UCSD-AML1 (cell line): Measurements from ENCODE around the gene LYPD6.

Experiments
- DNase-seq: peaks from one replicate; lab custom pipeline; 2025; ENCODE audit not compliant: unreplicated experiment; lab: John Stamatoyannopoulos, UW

The LYPD6 gene

DNA sequence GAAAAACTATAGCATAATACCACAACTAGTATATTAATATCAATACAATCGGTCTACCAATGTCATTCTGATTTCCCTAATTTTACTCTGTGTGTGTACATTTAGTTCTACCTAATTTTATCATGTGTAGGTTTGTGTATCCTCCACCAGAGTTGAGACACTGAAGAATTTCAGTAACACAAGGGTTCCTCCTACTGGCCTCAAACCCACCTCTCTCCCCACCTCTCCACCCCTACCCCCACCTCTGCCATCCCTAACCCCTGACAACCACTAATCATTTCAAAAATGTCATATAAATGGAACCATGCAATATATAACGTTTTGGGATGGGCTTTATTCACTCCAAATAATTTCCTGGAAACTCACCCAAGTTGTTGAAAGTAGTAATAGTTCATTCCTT is 117.9 kb downstream of the LYPD6 start:
- DNase-seq, result no peak

DNA sequence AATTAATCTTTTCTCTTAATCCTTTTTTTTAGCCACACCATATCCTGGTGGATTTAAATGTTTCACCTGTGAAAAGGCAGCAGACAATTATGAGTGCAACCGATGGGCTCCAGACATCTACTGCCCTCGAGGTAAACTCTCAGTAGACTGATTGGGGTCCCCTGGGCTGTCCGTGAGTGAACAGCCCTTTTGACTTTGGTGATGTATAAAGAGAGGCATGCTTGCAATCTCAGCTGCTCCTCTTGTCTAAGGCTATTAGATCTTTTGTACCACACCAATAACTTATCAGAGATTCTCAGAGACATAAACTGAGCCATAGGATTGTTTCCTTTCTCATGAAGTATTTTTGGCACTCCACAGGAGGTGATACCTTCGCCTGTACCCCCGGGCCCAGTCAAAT is 118.6 kb downstream of the LYPD6 start:
- no peak for DNase-seq

DNA sequence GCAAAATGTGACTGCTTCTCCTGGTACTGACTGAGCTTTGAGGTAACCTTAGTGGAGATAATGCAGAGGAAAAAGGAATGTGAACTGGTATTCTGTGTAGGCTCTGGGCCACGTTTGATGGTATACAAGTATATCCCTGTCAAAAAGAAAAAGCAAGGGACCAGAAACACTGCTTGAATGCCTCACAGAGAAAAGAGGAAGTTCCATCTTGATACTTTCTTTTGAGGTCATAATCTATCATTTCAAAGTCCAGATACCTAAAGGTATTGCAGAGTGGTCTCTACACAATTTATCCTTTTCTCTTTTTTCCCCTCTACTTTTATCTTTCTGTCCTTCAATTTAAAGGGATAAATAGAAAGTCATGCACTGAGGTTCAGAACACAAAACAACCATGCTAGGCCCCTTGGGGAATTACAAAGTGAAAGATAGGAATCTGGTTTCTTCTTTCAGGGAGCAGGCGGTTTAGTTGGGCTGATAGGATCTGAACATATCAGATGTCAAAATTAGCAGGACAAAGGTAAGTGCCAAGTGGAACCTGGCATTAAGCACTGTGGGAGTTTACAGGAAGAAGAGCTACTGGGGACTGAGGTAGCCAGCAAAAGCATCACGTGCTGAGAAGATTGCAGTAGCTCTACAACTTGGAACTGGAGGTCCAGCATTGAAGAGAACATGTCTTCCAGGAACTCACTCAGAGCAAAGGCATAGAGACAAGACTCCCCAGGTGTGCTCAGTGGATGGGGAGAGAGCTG is 121.2 kb downstream of the LYPD6 start:
- no peak for DNase-seq

DNA sequence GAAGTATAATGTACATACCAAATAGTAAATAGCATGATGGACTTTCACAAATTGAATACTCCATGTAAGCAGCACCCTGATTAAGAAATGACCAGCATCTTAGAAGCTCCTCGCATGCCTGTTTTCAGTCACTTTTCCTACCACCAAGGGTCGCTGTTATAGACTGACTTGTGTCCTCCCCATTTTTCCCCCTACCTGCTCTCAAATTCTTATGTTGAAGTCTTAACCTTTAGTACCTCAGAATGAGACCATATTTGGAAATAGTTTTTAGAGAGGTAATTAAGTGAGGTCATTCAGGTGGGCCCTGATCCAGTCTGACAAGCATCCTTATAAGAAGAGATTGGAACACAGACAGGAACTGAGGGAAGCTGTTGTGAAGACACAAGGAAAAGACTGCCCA is 125.9 kb downstream of the LYPD6 start:
- no peak for DNase-seq

DNA sequence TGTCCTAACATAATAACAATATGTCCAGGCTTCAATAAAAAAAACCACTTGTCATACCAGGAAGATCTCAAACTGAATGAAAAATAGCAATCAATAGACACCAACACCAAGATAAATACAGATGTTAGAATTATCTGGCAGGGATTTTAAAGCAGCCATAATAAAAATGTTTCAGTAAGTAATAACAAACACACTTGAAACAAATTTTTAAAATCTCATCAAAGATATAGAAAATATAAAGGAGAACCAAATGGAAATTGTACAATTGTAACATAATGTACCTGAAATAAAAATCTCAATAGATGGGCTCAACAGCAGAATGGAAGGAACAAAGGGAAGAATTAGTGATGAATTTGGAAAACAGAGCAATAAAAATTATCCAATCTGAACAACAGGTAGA is 128.1 kb downstream of the LYPD6 start:
- no peak for DNase-seq

DNA sequence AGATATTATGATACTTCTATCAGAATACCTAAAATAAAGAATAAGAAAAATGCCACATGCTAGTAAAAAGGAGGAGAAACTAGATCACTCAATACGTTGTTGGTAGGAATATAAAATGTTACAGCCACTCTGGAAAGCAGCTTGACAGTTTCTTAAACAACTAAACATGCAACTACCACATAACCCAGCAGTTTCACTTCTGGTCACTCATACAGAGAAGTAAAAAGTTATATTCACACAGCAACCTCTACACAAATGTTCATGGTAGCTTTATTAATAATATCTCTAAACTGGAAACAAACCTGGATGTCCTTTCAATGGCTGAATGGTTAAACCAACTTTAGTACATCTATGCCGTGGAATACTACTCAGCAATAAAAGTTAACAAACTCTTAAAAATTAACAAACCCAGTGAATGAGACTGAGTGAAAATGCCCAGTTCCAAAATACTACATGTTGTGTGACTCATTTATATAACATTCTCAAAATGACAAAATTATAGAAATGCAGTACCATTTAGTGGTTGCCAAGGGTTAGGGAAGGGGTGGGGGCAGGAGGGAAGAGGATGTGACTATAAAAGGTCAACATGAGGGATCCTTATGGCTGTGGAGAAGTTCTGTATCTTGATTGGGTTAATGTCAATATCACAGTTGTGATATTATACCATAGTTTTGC is 133.1 kb downstream of the LYPD6 start:
- no peak for DNase-seq

DNA sequence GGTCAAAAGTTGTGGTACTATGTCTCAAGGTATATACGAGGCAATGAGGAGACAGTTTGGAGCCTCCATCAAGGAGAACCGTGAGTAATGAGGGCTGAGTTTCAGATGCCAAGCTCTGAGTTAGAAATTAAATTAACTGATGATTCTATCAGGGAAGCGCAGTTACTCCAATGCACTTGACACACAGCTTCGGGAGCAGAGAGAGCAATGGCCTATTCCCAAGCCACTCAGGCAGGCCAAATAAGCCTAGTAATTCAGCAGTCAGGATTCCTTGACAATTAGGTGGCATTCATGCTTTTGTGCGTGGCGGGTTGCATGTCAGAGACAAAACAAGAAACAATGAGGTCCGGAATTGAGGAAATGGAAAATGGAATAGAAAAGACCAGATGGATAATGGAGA is 134.0 kb downstream of the LYPD6 start:
- no peak for DNase-seq

DNA sequence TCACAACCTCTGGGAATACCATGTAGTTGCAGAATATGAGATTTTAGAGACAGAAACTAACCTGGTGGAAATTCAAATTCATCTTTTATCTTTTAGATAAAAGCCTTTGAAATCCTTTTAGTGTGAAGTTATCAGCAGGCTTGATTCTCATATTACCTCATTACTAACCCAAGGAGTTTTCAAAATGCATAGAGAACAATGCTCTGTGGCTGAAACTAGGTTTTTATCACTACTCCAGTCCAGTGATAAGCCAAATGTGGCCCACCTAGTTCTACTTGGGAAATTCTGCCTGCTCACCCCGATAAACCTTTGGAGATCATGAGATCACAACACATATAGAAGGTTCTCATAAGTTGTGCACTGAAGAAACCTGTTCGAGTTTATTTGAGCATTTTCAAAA is 135.5 kb downstream of the LYPD6 start:
- no peak for DNase-seq

DNA sequence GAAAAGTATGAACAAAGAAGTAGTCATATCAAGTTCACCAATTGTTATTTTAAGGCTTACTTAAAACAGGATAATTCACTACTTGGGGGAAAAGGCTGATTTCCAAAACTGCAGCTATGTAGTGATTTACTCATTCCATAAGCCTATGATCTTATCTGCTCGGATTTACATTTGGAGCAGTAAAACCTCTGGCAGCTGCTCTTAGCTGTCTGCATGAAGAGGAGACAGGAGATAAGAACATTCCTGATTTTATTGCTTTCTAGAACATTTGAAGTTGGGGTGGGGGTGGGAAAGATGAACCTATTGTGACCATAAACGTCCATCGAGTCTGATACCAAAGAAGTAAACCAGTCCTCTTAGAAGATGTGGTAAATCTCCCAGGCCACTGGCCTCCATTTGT is 136.2 kb downstream of the LYPD6 start:
- DNase-seq, result no peak

DNA sequence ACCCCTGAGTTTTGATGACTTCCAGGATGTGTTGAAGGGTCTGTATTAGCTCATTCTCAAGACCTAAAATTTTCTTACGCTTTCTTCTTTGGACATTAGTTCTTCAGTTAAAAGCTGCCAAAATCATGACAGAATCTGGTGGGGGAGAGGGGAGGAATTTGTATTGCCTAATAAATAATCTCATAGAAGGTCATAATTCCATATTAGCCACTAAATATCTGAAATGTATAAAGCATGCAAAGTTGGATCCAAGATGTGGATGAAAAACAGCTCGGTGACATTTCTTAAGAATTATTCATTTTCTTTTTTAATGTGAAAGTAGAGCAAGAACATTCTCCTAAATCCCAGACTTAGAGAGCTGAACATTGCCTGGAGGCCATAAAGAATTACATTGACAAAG is 137.0 kb downstream of the LYPD6 start:
- DNase-seq, result no peak

DNA sequence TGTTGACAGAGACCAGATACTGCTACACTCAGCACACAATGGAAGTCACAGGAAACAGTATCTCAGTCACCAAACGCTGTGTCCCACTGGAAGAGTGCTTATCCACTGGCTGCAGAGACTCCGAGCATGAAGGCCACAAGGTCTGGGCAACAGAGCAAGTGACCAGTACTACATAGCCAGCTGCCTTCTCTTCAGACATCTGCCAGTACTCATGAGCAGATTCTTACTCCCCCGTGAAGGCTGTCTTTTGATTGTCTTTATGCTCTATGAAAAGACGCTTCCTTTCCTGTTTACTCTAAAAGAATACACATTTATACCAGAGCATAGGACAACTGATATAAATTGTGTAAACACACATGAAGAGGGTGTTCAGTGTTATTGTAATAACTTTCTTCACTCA is 138.2 kb downstream of the LYPD6 start:
- DNase-seq, result no peak

DNA sequence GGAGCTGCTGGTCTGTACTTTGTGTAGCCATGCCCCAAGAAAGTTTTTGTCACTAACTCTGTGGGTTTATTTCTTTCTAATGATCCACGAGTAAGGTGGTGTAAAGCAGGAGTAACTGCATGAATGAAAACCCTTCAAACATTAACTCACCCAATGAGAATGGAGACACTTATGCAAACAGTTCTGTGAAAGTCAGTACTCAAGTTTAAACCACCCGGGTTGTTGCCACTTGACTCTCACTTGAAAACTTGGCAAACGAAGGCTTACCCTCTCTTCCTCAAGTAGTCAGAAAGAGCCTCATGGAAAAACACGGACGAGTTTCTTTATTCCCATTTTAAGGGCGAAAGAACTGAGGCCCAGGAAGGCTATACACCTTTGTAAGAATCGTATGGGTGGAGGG is 139.7 kb downstream of the LYPD6 start:
- no peak for DNase-seq

DNA sequence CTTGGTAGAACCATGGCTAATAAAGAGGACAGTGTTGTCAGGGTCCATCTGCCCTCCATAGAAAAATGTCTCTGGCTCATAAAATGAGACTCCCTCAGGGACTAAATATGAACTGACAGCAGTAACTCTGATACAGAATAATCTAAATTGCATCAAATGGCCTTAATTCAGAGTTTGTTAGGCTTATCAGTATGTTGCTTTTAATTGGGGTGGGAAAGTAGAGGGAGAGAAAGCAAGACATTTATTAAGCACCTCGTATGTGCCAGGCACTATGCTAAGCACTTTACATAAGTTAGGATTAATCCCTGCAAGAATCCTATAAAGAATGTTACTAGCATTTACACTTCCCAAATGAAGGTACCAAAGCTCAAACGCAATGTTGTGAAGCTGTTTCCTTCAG is 142.0 kb downstream of the LYPD6 start:
- DNase-seq, result no peak

DNA sequence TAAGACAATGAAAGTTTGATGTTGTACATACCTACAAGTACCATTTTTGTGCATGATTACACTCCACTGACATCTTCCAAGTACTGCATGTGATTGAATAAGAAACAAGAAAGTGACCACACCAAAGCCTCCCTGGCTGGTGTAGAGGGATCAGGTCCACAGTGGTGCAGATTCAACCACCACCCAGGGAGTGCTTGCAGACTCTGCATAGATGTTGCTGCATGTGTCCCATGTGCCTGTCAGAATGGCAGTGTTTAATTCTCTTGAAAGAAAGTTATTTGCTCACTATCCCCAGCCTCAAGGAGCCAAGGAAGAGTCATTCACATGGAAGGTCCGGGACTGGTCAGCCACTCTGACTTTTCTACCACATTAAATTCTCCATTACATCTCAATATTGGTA is 142.7 kb downstream of the LYPD6 start:
- DNase-seq, result no peak

DNA sequence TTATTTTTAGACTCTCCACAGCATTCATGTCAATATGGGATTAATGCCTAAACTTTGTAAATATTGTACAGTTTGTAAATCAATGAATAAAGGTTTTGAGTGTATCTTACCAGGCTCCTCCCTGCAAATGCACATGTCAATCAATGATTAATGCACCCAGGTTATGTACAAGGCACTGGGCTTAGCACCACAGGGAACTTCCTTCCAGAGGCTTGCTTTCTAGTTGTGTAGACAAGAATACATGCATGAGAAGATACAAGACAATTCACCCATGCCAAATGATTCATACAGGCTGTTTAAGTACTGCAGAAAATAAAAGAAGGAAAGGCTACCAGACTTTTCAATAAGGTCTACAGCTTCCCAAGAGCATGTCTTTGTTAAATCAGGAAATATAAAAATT is 143.1 kb downstream of the LYPD6 start:
- no peak for DNase-seq

DNA sequence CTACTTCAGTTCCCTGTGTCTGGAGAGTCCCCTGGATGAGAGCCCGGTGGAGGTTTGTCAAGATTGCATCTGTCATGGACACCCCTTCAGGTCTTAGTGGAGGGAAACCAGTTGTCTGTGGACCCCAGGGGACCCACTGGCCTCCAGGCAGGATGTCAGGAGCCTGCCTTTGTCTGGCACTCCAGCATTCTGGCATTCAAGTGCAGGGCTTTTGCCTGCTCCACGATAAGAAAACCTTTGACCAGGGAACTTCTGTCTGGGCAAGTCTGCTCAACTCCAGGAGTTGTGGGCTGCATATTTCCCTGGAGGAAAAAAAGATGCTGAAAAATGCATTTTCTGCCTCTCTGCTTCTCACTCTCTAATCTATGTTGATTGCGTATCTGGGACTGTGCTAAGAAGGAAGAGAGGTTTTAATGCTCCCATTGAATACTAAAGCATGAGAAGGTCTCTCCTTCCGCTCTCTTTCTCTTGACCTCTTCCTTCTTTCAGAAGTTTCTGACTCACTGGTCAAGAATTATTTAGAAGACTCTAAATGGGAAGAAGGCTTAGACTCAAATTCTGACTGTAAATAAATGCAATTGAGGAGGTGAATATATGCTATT is 152.7 kb downstream of the LYPD6 start:
- DNase-seq, result no peak

DNA sequence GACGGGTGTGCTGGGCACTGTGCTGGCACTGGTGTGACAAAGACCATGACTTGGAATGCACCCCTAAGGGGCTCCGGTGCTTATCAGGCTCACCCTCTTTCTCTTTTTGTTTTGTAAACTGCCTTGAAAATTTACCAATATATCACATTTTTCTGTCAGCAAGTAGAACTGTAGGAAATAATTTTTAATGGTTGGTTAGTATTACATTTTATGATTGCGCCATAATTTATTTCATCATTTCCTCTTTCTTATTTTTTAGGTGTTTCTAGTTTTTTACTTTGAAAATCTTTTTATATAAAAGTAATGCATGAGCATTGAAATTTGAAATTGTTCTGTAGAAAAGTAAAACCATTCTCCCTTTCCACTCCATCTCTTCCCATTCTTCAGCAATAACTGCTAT is 156.3 kb downstream of the LYPD6 start:
- DNase-seq, result no peak

DNA sequence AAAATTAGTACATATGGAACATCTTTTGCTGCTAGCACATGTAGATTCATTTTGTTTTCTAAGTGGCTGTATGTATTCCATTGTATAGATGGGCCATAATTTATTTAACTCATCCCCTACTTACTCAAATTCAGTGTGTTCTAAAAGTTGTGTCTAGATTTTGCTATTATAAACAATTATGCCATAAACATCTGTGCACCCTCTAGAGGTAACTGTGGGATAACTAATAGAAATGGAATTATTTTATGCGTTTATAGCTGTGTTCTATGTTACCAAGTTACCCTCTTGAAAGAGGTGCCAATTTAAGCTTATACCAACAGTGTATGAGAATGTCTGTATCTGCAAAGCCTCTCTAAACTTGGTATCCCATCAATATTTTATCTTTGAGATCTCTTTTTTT is 156.8 kb downstream of the LYPD6 start:
- no peak for DNase-seq

DNA sequence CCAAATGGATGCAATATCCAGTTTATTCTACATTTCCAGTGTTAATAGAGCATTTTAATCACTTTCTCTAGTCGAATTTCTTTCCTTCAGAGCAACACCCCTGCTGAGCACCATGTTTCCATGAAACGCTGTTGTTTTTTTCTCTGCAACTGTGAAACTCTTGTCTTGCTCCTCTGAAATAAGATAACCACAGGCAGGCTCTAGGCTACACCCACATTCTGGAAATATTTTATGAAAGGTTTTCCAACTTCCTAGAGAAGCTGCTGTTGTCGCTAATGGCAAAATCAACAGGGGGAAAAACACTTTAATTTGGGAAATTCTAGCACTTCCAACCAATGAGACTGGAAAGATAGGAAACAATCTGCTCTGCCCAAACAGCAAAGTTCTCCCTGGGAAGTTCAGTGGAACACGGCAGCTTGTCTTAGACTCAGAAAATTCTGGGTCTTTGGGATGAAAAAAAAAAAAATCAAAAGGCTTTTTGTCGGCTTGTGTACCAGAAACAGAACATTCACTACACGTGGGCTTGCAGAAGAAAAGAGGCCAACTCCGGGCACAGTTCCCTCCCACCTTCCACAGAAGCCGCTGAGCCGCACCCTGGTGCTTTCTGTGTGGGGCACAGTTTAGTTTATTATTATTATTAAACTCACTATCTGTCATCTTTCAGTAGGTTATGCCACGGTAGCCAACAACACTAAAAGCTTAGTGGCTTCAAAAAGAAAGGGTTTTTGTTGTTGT is 158.5 kb downstream of the LYPD6 start:
- DNase-seq, result no peak

DNA sequence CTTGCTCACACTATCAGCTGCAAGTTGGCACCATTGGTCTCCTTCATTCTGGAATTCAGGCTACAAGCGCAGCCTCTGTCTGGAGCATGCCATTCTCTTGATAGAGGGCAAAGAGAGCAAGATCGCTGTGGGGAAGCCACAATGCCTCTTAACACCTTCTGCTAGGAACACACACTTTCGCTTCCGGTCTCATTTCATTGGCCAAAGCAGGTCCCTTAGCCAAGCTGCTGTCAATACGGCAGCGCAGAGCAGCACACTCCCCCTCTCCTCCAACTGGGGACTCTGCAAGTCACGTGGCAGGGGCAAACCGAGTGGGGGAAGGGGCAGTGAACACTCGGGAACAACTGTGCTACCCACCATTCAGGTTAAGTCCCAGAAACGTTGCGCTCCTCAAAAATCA is 159.1 kb downstream of the LYPD6 start:
- DNase-seq, result no peak

DNA sequence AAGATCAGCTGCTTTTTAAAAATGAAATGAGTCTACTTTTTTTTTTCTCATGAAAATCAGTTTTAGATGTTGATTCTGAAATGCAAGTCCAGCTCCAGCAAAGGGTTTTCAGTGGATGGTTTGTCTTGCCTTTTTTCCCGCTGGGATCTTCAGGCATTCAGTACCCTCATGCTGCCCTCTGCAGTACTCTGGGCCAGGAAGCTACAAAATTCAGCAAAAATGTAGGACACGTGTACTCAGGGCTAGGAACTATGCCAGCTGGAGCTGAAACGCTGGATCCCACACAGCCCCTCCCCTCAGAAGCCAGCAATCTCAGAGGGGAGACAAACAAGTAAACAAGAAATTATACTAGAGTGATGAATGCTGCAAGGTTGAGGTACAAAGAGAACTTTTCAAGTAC is 159.9 kb downstream of the LYPD6 start:
- no peak for DNase-seq

DNA sequence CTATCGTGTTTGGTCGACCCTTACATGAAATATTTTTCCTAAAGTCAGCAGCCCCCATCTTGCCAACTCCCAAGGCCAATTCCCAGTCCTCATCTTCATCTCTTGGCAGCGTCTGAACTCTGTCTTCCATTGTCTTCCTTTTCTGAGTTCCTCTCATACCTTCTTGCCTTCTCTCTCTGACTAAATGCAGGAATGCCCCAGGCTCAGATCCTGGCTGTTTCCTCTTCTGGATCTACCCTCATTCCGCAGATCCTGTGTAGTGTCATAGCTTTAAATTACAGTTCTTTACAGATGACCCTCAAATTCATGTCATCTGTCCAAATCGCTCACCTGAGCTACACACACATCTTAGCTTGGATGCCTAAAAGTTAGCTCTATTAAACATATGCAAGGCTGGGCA is 162.5 kb downstream of the LYPD6 start:
- DNase-seq, result no peak
